NCI-H748 (cell line): ENCODE results near the gene OPHN1.

Experiments used
- DNase-seq: peaks from one replicate; lab custom pipeline; 2025; ENCODE audit not compliant: unreplicated experiment; lab: John Stamatoyannopoulos, UW

Gene OPHN1

DNA sequence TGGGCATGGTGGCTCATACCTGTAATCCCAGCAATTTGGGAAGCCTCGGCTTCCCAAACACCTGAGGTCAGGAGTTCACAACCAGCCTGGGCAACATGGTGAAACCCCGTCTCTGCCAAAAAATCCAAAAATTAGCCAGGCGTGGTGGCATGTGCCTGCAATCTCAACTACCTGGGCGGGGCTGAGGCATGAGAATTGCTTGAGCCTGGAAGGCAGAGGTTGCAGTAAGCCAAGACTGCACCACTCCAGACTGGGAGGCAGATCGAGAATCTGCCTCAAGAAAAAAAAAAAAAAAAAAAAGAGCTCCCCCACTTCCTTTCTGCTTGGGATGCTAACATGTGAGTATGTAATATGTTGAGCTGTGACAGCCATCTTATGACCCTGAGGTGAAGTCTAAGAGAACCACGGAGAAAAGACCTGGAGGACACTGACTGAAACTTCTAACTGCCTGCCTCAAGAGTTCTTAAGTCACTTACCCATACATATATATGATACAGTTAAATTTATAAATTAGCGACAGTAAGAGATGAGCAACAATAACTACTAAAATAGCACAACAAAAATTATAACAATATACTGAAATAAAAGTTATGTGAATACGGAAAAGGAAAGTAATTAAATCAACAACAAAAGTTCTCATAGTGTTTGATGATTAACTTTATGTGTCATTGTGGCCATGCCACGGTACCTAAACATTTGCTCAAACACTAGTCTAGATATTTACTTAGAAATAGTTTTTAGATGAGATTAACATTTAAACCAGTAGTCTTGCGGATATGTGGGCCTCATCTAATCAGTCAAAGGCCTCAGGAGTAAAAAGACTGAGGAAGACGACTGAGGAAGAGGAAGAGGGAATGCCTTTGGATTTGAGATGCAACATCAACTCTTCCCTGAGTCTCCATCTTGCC, 178.3 kb downstream of the OPHN1 start:
- no peak for DNase-seq

- DNase-seq: no peak
These were observed 180.6 kb downstream of the OPHN1 start for GRCh38 chrX:68252664-68253063.

DNA sequence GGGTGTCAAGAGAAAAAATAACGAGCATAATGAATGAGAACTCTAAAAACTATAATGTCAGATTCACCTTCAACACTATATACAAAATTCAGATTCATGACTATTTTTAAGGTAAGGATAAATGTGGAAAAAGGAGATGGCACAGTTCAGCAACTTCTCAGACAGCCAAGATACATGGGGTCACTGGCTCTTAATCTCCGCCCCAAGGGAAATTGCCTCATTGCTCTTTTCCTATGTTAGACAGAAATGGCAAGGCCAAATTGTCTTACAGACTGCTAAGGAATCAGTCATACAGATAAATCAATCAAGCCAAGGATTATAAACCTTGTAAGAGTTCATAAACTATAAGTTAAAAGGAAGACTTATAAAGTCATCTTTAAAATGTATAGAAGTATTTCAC, 183.4 kb downstream of the OPHN1 start:
- no peak for DNase-seq

DNA sequence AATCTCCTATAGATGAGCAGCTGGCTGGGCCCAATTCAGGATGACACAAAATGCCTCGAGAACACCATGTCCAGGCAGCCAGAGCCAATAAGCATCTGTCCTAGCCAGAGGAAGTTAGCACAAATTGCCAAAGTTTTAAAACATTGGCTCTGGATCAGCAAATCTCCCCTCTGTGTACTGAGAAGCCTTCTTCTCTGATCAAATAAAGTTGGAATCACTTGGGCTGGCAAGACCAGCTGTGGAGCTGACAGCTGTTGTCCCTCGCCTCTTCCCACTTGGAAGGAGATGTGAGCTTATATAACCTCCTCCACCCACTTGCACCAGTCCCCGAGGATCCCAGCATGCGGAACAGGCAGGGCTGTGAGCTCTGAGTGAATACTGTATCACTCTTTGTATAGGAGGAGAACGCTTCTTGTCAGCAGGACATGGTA, 183.9 kb downstream of the OPHN1 start:
- DNase-seq: no peak

- DNase-seq: peak; percentile 3
These were observed 194.7 kb downstream of the OPHN1 start for GRCh38 chrX:68238568-68238967.

DNA sequence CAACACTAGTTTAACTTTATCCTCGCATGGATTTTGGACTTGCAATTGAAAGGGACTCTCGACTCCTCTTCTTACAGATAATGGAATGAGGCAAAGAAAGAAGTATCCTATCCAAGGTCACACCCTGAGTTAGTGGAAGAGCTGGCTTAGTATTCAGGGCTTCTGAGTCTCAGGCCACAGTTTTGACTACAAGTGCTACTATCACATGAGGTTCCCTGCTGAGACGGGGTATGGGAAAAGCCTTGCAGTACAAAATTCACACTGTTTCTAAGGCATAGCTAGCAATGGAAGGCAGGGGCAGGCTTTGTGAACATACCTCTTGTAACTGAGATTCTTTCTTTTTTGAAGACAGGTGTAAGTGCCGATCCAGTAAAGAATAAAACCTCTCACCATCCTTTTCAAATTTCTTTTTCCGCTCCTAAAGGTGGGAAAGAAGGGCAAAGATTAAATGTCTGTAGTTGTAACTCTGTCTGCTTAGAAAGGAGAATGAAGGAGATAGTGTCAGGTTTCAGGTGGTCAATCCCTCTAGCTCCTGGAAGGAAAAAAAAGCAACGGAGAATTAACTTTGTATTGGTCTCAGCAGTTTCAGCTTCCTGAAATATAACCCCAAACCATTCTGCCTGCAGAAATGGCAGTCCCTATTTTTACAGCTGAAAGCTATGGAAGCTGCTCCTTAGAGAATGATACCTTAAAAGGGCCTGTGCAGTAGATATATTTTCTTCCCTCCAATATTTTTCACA, 199.0 kb downstream of the OPHN1 start:
- no peak for DNase-seq

GRCh38 chrX:68232206-68232605, 201.1 kb downstream of the OPHN1 start:
- no peak for DNase-seq

DNA sequence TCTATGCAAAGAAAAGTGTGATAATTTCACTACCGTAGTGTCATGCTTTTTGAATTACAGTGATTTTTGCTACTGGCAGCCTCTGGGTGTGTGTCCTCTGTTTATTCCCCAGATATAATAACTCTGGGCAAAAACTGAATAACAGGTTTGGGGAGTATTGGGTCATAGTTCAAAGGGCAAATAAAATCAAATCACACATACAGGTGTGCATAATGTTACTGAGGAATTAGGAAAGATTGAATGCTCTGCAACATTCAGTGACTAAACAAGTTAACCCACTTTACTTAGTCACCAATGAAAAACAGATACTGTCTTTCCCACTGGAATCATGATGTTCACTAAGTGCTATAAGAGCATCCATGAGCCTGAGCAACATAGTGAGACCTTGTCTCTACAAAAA, 224.3 kb downstream of the OPHN1 start:
- DNase-seq: no peak

DNA sequence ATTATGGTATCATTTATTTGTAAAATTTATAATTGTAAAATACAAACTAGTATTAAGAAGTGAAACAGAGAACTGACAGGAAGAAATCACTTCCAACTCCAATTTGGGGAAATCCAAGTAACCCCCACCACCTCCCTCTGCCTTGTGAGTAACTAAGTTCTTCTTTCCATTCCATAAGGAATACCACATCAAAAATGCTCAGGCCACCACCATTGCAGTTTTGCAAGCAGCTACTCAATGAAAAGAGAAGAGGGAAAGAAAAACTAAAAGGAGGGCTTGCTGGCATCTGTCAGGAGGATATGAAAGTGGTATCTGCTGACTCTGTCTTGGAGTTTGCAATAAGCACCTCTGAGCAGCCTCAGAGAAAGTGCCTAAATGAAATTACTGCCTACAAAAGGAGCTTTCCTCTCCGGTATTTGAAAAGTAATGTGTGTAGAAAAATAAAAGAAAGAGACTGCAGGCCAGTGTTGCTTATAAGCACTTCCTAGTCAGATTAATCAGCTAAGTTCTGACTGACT, 228.7 kb downstream of the OPHN1 start:
- no peak for DNase-seq

GRCh38 chrX:68203646-68204045, 229.6 kb downstream of the OPHN1 start:
- no peak for DNase-seq

DNA sequence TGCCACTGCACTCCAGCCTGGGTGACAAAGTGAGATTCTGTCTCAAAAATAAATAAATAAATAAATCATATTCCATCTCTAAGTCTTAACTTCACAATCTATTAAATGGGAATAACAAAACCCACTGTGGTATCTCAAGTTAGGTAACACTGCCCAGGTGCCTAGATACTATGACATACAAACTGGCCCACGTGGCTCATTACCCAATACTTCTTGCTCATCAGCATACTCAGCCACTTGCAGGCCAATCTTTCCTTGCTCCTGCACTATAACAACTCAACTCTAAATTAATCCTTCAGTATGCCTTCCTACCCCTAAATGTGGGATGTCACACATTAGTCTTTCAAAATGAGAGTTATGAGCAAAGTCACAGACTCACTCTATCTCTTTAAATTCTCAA, 230.1 kb downstream of the OPHN1 start:
- DNase-seq: no peak

GRCh38 chrX:68199062-68199848, 234.0 kb downstream of the OPHN1 start:
- DNase-seq: no peak

- DNase-seq: peak; percentile 57
These were observed 236.1 kb downstream of the OPHN1 start for GRCh38 chrX:68196939-68197791.

- DNase-seq: no peak
These were observed 237.7 kb downstream of the OPHN1 start for GRCh38 chrX:68195561-68195960.

DNA sequence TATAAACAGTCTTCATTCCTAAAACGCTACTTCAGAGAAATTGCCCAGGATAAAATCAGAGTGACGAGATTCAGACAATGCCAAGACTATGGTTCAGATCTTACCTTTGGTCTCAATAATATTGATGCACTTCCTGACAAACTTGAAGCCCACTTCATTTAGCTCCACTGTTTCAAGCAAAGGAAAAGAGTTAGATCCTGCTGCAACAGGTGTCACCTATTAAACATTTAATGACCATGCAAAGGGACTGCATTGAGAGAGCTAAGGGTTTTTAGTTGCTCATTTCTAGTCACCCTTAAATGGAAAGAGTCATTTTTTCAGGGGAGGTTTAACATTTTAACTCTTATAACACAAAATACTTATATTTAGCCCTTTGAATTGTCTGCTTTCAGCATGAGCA, 239.5 kb downstream of the OPHN1 start:
- DNase-seq: no peak

GRCh38 chrX:68193234-68193633, 240.1 kb downstream of the OPHN1 start:
- no peak for DNase-seq

DNA sequence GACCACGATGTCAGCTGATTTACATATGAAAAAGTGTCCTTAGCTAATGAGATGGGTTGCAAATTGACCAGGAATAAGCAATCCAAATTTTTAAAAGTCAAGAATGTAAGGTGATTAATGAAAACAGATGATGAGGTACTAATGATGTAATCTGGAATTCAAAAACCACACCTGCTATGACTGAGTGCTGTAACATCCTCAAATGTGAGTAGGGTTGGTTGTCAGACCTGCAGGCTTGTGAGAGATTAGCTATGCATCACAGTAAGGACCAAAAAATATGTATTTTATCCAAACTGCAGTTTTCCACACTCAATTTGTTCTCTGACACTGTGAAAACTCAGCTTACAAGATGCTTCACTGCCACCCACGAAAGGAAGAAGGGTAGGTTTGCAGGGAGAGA, 242.5 kb downstream of the OPHN1 start:
- no peak for DNase-seq

DNA sequence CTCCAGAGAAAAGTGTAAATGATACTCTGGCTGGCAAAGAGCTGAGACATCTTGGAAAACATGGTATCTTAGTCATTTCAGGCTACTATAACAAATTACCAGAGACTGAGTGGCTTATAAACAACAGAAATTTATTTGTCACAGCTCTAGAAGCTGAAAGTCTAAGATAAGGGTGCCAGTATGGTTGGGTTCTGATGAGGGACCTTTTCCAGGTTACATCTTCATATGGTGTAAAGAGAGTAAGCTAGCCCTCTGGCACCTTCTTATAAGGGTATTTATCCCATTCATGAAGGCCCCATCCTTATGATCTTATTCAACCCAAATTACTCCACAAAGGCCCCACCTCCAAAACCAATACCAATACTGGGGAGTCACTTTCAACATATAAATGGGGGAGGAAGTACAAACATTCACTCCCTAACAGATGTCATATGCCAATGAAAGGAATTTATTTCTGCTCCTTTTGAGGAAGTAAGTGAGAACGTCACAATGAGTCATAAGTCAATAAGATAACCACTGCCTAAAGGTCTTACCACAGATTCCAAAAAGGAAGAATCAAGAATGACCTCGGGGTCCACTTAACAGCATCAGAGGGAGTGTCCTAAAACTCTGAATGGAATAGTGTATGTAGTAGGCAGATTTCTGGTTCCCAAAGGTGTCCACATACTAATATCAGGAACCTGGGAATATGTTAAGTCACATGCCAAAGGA, 246.6 kb downstream of the OPHN1 start:
- no peak for DNase-seq

- no peak for DNase-seq
These were observed 248.1 kb downstream of the OPHN1 start for GRCh38 chrX:68185161-68185560.
